T-cell (primary cell): ENCODE results near the gene EPHA10. TPM values are rescaled to one million over a fixed set of nuclear protein-coding genes. Genes with fewer than 3 reads are reported as not detected.

Experiments used
- ATAC-seq, 4 experiments: fragments of 200-7000 bp in 3 of 4; fragments of 150-1000 bp in 1 of 4; cut with Tn5 transposase; replicated peaks in 1 of 4; 1 replicate in 3 of 4; 2 replicates in 1 of 4; pipeline ENCODE4 v1.10.0; 2021; ENCODE audit warnings: moderate library complexity in 3 of 4, mild to moderate bottlenecking in 2 of 4, moderate number of reproducible peaks in 1 of 4
- CTCF ChIA-PET, 2 donors: fragments of 300-600 bp; sonication (Branson Sonifier 250); formaldehyde crosslinking; loops; one replicate each; lab custom pipeline; 2022; ENCODE audit warnings: antibody characterized with exemption in 2 of 2; lab: Charles Lee
- POLR2A ChIA-PET, 2 donors: fragments of 300-600 bp; sonication (Branson Sonifier 250); formaldehyde crosslinking; loops; one replicate each; lab custom pipeline; 2022; ENCODE audit warnings: antibody characterized with exemption in 2 of 2; lab: Charles Lee
- DNase-seq, 35 experiments: peaks; one replicate each; pipeline versions ENCODE4 v3.0.0 to v3.0.0-alpha.2; 2013 to 2023
- H3K27ac ChIP-seq: one replicate; pipeline ENCODE4 v1.5.1; 2013; ENCODE audit warnings: low read length
- H3K27me3 ChIP-seq, 2 experiments: replicated peaks in 1 of 2; 1 replicate in 1 of 2; 2 replicates in 1 of 2; pipeline versions ENCODE4 v1.6.1 to v1.7.0; 2013; ENCODE audit warnings: low read length in 1 of 2, mixed read lengths in 1 of 2; ENCODE audit not compliant: control insufficient read depth in 2 of 2, insufficient read depth in 2 of 2; ENCODE audit errors: extremely low read depth in 1 of 2
- H3K36me3 ChIP-seq, 2 donors: 1 replicate in 1 of 2; 2 replicates in 1 of 2; pipeline versions ENCODE4 v1.6.1 to v1.7.0; 2013; ENCODE audit warnings: low read length in 1 of 2; ENCODE audit not compliant: control insufficient read depth in 2 of 2, insufficient read depth in 1 of 2; ENCODE audit errors: extremely low read depth in 1 of 2
- H3K4me1 ChIP-seq, 2 experiments: 1 replicate in 1 of 2; 2 replicates in 1 of 2; pipeline versions ENCODE4 v1.6.1 to v1.7.0; 2013; ENCODE audit warnings: low read length in 2 of 2, mixed read lengths in 1 of 2; ENCODE audit not compliant: insufficient read depth in 2 of 2, control insufficient read depth in 1 of 2; ENCODE audit errors: extremely low read depth in 1 of 2
- H3K4me3 ChIP-seq, 2 donors: 1 replicate in 1 of 2; 2 replicates in 1 of 2; pipeline versions ENCODE4 v1.5.1 to v1.7.0; 2013; ENCODE audit warnings: mild to moderate bottlenecking in 2 of 2, low read length in 1 of 2, moderate library complexity in 1 of 2; ENCODE audit not compliant: control insufficient read depth in 1 of 2; ENCODE audit errors: extremely low read depth in 1 of 2
- H3K9me3 ChIP-seq: 2 replicates; pipeline ENCODE4 v1.7.0; 2013
- H3K27ac Mint-ChIP-seq, 2 donors: one replicate each; pipeline ENCODE4 v1.8.0; 2020 to 2021; ENCODE audit warnings: mild to moderate bottlenecking in 2 of 2, mixed read lengths in 2 of 2
- H3K27me3 Mint-ChIP-seq, 2 donors: one replicate each; pipeline ENCODE4 v1.8.0; 2021 to 2022; ENCODE audit warnings: mixed read lengths in 2 of 2
- H3K36me3 Mint-ChIP-seq: one replicate; pipeline ENCODE4 v1.8.0; 2021; ENCODE audit warnings: mixed read lengths
- H3K4me1 Mint-ChIP-seq, 3 donors: one replicate each; pipeline ENCODE4 v1.8.0; 2020 to 2022; ENCODE audit warnings: mixed read lengths in 3 of 3, mild to moderate bottlenecking in 1 of 3
- H3K4me3 Mint-ChIP-seq, 3 donors: one replicate each; pipeline ENCODE4 v1.8.0; 2020 to 2022; ENCODE audit warnings: mild to moderate bottlenecking in 3 of 3, mixed read lengths in 3 of 3, moderate library complexity in 3 of 3
- H3K9me3 Mint-ChIP-seq, 3 donors: one replicate each; pipeline ENCODE4 v1.8.0; 2020 to 2022; ENCODE audit warnings: mixed read lengths in 3 of 3
- WGBS: methylation state at CpG from one replicate; pipeline ENCODE4 v1.1.5; 2013; ENCODE audit warnings: missing lambda C conversion rate; ENCODE audit not compliant: insufficient coverage; 5-methylcytosine and 5-hydroxymethylcytosine counted together
- total RNA-seq, 35 experiments: library from RNA in 6 of 35; stranded (reverse) in 6 of 35; fragments of 120-200 nt in 1 of 35; gene quantifications; one replicate each; pipeline versions ENCODE4 v1.2.1 to v1.2.4 and lab custom pipeline; 2013 to 2026

Gene EPHA10
- total RNA-seq, 5 donors from 2014 or later (not counting 1 experiment from before 2014, with no cell fraction given), result 0.35 to 1.4 (median 0.72) TPM; not detected in 2

- Mint-ChIP-seq H3K27me3 (peaks cover 24 to 31% of the 10 kb centered on the region in 2 donors), H3K9me3 (no peaks in the 10 kb centered on the region), H3K4me3 (no peak overlapping the region), H3K27ac (no peak overlapping the region), H3K4me1 (no peaks in the 10 kb centered on the region), H3K36me3 (no peaks in the 10 kb centered on the region)
- no peaks in the 10 kb centered on the region for H3K9me3 ChIP-seq
- ChIA-PET POLR2A (no interaction called here), CTCF (no interaction called here)
- DNase-seq (no peak), ATAC-seq (no peak)
- H3K36me3 ChIP-seq, result no peaks in the 10 kb centered on the region
- no peak overlapping the region for H3K27ac ChIP-seq
- whole genome bisulfite sequencing, result 57% methylated on average over 5 of the region's 11 CpGs
- H3K4me1 ChIP-seq, result no peaks in the 10 kb centered on the region
- H3K4me3 ChIP-seq, result no peak overlapping the region
- H3K27me3 ChIP-seq, result peaks cover 0 to 34% of the 10 kb centered on the region in 2 experiments
Measured at GRCh38 chr1:37723390-37724078, 41.4 kb downstream of the EPHA10 start.

GRCh38 chr1:37723072-37723389, 41.9 kb downstream of the EPHA10 start:
- no peaks in the 10 kb centered on the region for H3K9me3 Mint-ChIP-seq
- DNase-seq (no peak), ATAC-seq (no peak)
- ChIA-PET CTCF (no interaction called here), POLR2A (no interaction called here)
- H3K4me1 ChIP-seq, result no peaks in the 10 kb centered on the region
- no peaks in the 10 kb centered on the region for H3K4me1 Mint-ChIP-seq
- H3K27ac ChIP-seq, result no peak overlapping the region
- peaks cover 22 to 26% of the 10 kb centered on the region in 2 donors for H3K27me3 Mint-ChIP-seq
- peaks cover 0 to 37% of the 10 kb centered on the region in 2 experiments for H3K27me3 ChIP-seq
- WGBS, result 84% methylated on average over 6 of the region's 6 CpGs
- no peak overlapping the region for H3K4me3 Mint-ChIP-seq
- H3K36me3 ChIP-seq, result no peaks in the 10 kb centered on the region
- H3K27ac Mint-ChIP-seq, result no peak overlapping the region
- no peaks in the 10 kb centered on the region for H3K9me3 ChIP-seq
- H3K36me3 Mint-ChIP-seq, result no peaks in the 10 kb centered on the region
- no peak overlapping the region for H3K4me3 ChIP-seq

GRCh38 chr1:37722181-37723071, 42.5 kb downstream of the EPHA10 start:
- ChIA-PET POLR2A (no interaction called here), CTCF (no interaction called here)
- no peak overlapping the region for H3K27ac ChIP-seq
- 84% methylated on average over 8 of the region's 14 CpGs for WGBS
- H3K4me1 Mint-ChIP-seq, result no peaks in the 10 kb centered on the region
- DNase-seq (no peak), ATAC-seq (no peak)
- peaks cover 16 to 20% of the 10 kb centered on the region in 2 donors for H3K27me3 Mint-ChIP-seq
- no peak overlapping the region for H3K4me3 Mint-ChIP-seq
- H3K36me3 Mint-ChIP-seq, result no peaks in the 10 kb centered on the region
- no peaks in the 10 kb centered on the region for H3K9me3 ChIP-seq
- no peak overlapping the region for H3K4me3 ChIP-seq
- peaks cover 0 to 44% of the 10 kb centered on the region in 2 experiments for H3K27me3 ChIP-seq
- H3K4me1 ChIP-seq, result no peaks in the 10 kb centered on the region
- H3K27ac Mint-ChIP-seq, result no peak overlapping the region
- H3K36me3 ChIP-seq, result no peaks in the 10 kb centered on the region
- no peaks in the 10 kb centered on the region for H3K9me3 Mint-ChIP-seq

GRCh38 chr1:37721565-37721964, 43.4 kb downstream of the EPHA10 start:
- Histone ChIP-seq H3K27me3 (peaks cover 0 to 41% of the 10 kb centered on the region in 2 experiments), H3K27ac (no peak overlapping the region), H3K4me1 (no peaks in the 10 kb centered on the region), H3K4me3 (no peak overlapping the region), H3K9me3 (no peaks in the 10 kb centered on the region), H3K36me3 (no peaks in the 10 kb centered on the region)
- no peak for DNase-seq
- ChIA-PET POLR2A (no interaction called here), CTCF (no interaction called here)
- Mint-ChIP-seq H3K27me3 (peaks cover 16 to 18% of the 10 kb centered on the region in 2 donors), H3K4me1 (no peaks in the 10 kb centered on the region), H3K36me3 (no peaks in the 10 kb centered on the region), H3K27ac (no peak overlapping the region), H3K4me3 (no peak overlapping the region), H3K9me3 (no peaks in the 10 kb centered on the region)
- no peak for ATAC-seq
- WGBS, result 77% methylated on average over 16 of the region's 19 CpGs

GRCh38 chr1:37720231-37721130, 44.4 kb downstream of the EPHA10 start:
- Histone ChIP-seq H3K4me1 (no peaks in the 10 kb centered on the region), H3K27me3 (peaks cover 0 to 34% of the 10 kb centered on the region in 2 experiments), H3K4me3 (no peak overlapping the region), H3K27ac (no peak overlapping the region), H3K36me3 (no peaks in the 10 kb centered on the region), H3K9me3 (no peaks in the 10 kb centered on the region)
- Mint-ChIP-seq H3K4me1 (no peaks in the 10 kb centered on the region), H3K9me3 (no peaks in the 10 kb centered on the region), H3K4me3 (no peak overlapping the region), H3K36me3 (no peaks in the 10 kb centered on the region), H3K27ac (no peak overlapping the region), H3K27me3 (peaks cover 14% of the 10 kb centered on the region in 2 donors)
- no peak for DNase-seq
- ChIA-PET CTCF (no interaction called here), POLR2A (interaction anchor here in 1 of 2 donors (0.6 kb wide), 1 partner anchor 152 kb away, joined by 3 read pairs; no protein-coding TSS in a partner anchor)
- 77% methylated on average over 17 of the region's 22 CpGs for WGBS
- no peak for ATAC-seq
